Stimulated activated CD4-positive, alpha-beta T cell treated with anti-CD3 and anti-CD28 coated beads, Interleukin-4, amount 100 ng/mL, for 24 hours (primary cell): ENCODE measurements around the gene OGFRL1.

Experiments
- DNase-seq: peaks from one replicate; pipeline ENCODE4 v3.0.0-alpha.2; 2020

Gene OGFRL1

GRCh38 chr6:71335544-71335943 lies 46.9 kb downstream of the OGFRL1 start:
- no peak for DNase-seq

GRCh38 chr6:71336901-71337300 lies 48.3 kb downstream of the OGFRL1 start:
- no peak for DNase-seq

- no peak for DNase-seq
These were observed 50.1 kb downstream of the OGFRL1 start for GRCh38 chr6:71338540-71339316.

- DNase-seq, result no peak
These were observed 54.2 kb downstream of the OGFRL1 start for GRCh38 chr6:71342772-71343171.

GRCh38 chr6:71345476-71346333 lies 57.1 kb downstream of the OGFRL1 start:
- no peak for DNase-seq

- no peak for DNase-seq
These were observed 57.7 kb downstream of the OGFRL1 start for GRCh38 chr6:71346334-71346694.

- DNase-seq, result no peak
These were observed 58.5 kb downstream of the OGFRL1 start for GRCh38 chr6:71347119-71347518.

GRCh38 chr6:71349395-71349794 lies 60.8 kb downstream of the OGFRL1 start:
- DNase-seq, result no peak

- no peak for DNase-seq
These were observed 61.5 kb downstream of the OGFRL1 start for GRCh38 chr6:71349976-71350615.

GRCh38 chr6:71351190-71351589 lies 62.6 kb downstream of the OGFRL1 start:
- no peak for DNase-seq
